Measurements from ENCODE around the gene APOM.

APOM gene

GRCh38 chr6:31700740-31701401 lies 45.2 kb downstream of the APOM start:
- FAIRE-seq, result no peak

GRCh38 chr6:31701666-31702404 lies 46.1 kb downstream of the APOM start:
- DNase-seq (ENCODE audit: insufficient read length, low spot score) (no peak), FAIRE-seq (peak; percentile 28)
- no peak for TF ChIP-seq POLR2AphosphoS5 (IDR thresholded peaks at IDR 0.05; ENCODE audit: low read depth, low read length)
- TF ChIP-seq POU2F2 (IDR thresholded peaks at IDR 0.05; ENCODE audit: low read depth, low read length), result no peak
- no peak for TF ChIP-seq SPI1 (IDR thresholded peaks at IDR 0.05; ENCODE audit: low read depth, low read length)
- TF ChIP-seq PAX5 (IDR thresholded peaks at IDR 0.05; ENCODE audit: insufficient read depth, low read length, severe bottlenecking), result no peak
- no peak for TF ChIP-seq TAF1 (IDR thresholded peaks at IDR 0.05; ENCODE audit: low read depth, low read length)
- no peak for TF ChIP-seq POLR2A (IDR thresholded peaks at IDR 0.05; ENCODE audit: low read depth, low read length)

More at GRCh38 chr6:31700740-31701401, 45.2 kb downstream of the APOM start:
- TF ChIP-seq POU2F2 (IDR thresholded peaks at IDR 0.05; ENCODE audit: low read depth, low read length) (no peak), POLR2A (IDR thresholded peaks at IDR 0.05; ENCODE audit: low read depth, low read length) (no peak), TAF1 (IDR thresholded peaks at IDR 0.05; ENCODE audit: low read depth, low read length) (no peak), POLR2AphosphoS5 (IDR thresholded peaks at IDR 0.05; ENCODE audit: low read depth, low read length) (no peak), SPI1 (IDR thresholded peaks at IDR 0.05; ENCODE audit: low read depth, low read length) (no peak), PAX5 (IDR thresholded peaks at IDR 0.05; ENCODE audit: insufficient read depth, low read length, severe bottlenecking) (no peak)
- no peak for DNase-seq (ENCODE audit: insufficient read length, low spot score)

- no peak for TF ChIP-seq SPI1 (IDR thresholded peaks at IDR 0.05; ENCODE audit: low read depth, low read length)
- no peak for TF ChIP-seq POLR2AphosphoS5 (IDR thresholded peaks at IDR 0.05; ENCODE audit: low read depth, low read length)
- TF ChIP-seq POLR2A (IDR thresholded peaks at IDR 0.05; ENCODE audit: low read depth, low read length), result no peak
- no peak for TF ChIP-seq PAX5 (IDR thresholded peaks at IDR 0.05; ENCODE audit: insufficient read depth, low read length, severe bottlenecking)
- TF ChIP-seq TAF1 (IDR thresholded peaks at IDR 0.05; ENCODE audit: low read depth, low read length), result no peak
- TF ChIP-seq POU2F2 (IDR thresholded peaks at IDR 0.05; ENCODE audit: low read depth, low read length), result no peak
- DNase-seq (ENCODE audit: insufficient read length, low spot score), result no peak
- no peak for FAIRE-seq
Observed at GRCh38 chr6:31702405-31702818, 46.7 kb downstream of the APOM start.

- DNase-seq (ENCODE audit: insufficient read length, low spot score) (peak; percentile 96), FAIRE-seq (peak; percentile 98)
- peak; percentile 47 for TF ChIP-seq TAF1 (IDR thresholded peaks at IDR 0.05; ENCODE audit: low read depth, low read length)
- peak; percentile 76 for TF ChIP-seq POLR2A (IDR thresholded peaks at IDR 0.05; ENCODE audit: low read depth, low read length)
- TF ChIP-seq POU2F2 (IDR thresholded peaks at IDR 0.05; ENCODE audit: low read depth, low read length), result no peak; the same call in 1 of the 2 replicates
- peak; percentile 31 for TF ChIP-seq PAX5 (IDR thresholded peaks at IDR 0.05; ENCODE audit: insufficient read depth, low read length, severe bottlenecking)
- peak; percentile 56; the same call in 1 of the 2 replicates for TF ChIP-seq POLR2AphosphoS5 (IDR thresholded peaks at IDR 0.05; ENCODE audit: low read depth, low read length)
Observed at GRCh38 chr6:31702819-31703716, 47.4 kb downstream of the APOM start, which contains the start of gene ABHD16A. ABHD16A (minus strand) TSS chr6:31703324; CDS start chr6:31703281, 43 bp downstream.

GRCh38 chr6:31705931-31706330 lies 50.2 kb downstream of the APOM start:
- no peak for DNase-seq (ENCODE audit: insufficient read length, low spot score)
- TF ChIP-seq POU2F2 (IDR thresholded peaks at IDR 0.05; ENCODE audit: low read depth, low read length) (no peak), TAF1 (IDR thresholded peaks at IDR 0.05; ENCODE audit: low read depth, low read length) (no peak), POLR2A (IDR thresholded peaks at IDR 0.05; ENCODE audit: low read depth, low read length) (no peak), PAX5 (IDR thresholded peaks at IDR 0.05; ENCODE audit: insufficient read depth, low read length, severe bottlenecking) (no peak), POLR2AphosphoS5 (IDR thresholded peaks at IDR 0.05; ENCODE audit: low read depth, low read length) (no peak), SPI1 (IDR thresholded peaks at IDR 0.05; ENCODE audit: low read depth, low read length) (no peak)
- no peak for FAIRE-seq

- FAIRE-seq, result no peak
- no peak for DNase-seq (ENCODE audit: insufficient read length, low spot score)
- TF ChIP-seq POU2F2 (IDR thresholded peaks at IDR 0.05; ENCODE audit: low read depth, low read length) (no peak), POLR2AphosphoS5 (IDR thresholded peaks at IDR 0.05; ENCODE audit: low read depth, low read length) (no peak), TAF1 (IDR thresholded peaks at IDR 0.05; ENCODE audit: low read depth, low read length) (no peak), POLR2A (IDR thresholded peaks at IDR 0.05; ENCODE audit: low read depth, low read length) (no peak), PAX5 (IDR thresholded peaks at IDR 0.05; ENCODE audit: insufficient read depth, low read length, severe bottlenecking) (no peak), SPI1 (IDR thresholded peaks at IDR 0.05; ENCODE audit: low read depth, low read length) (no peak)
Observed at GRCh38 chr6:31706599-31706998, 50.9 kb downstream of the APOM start, which contains the start of gene LY6G6F. LY6G6F (plus strand) TSS chr6:31706866; CDS start chr6:31706907, 41 bp downstream.

- no peak for DNase-seq (ENCODE audit: insufficient read length, low spot score)
- FAIRE-seq, result no peak
- TF ChIP-seq POLR2AphosphoS5 (IDR thresholded peaks at IDR 0.05; ENCODE audit: low read depth, low read length), result no peak
- no peak for TF ChIP-seq TAF1 (IDR thresholded peaks at IDR 0.05; ENCODE audit: low read depth, low read length)
- TF ChIP-seq PAX5 (IDR thresholded peaks at IDR 0.05; ENCODE audit: insufficient read depth, low read length, severe bottlenecking), result no peak
- TF ChIP-seq POU2F2 (IDR thresholded peaks at IDR 0.05; ENCODE audit: low read depth, low read length), result no peak
- no peak for TF ChIP-seq POLR2A (IDR thresholded peaks at IDR 0.05; ENCODE audit: low read depth, low read length)
- TF ChIP-seq SPI1 (IDR thresholded peaks at IDR 0.05; ENCODE audit: low read depth, low read length), result no peak
Observed at GRCh38 chr6:31707701-31708100, 52.0 kb downstream of the APOM start.

Data from GM12891 (cell line).